NB4 (cell line): ENCODE results near the gene RPL27A.
A peak's percentile ranks its signal among the peaks of the same experiment; 100 is the strongest.

ENCODE experiments used
- DNase-seq: peaks from one replicate; pipeline ENCODE4 v3.0.0; 2010; ENCODE audit warnings: low read depth
- H3K4me3 ChIP-seq: one replicate; pipeline ENCODE4 v1.5.1; 2011; ENCODE audit warnings: mild to moderate bottlenecking, low read depth, low read length, moderate library complexity
- CTCF ChIP-seq: IDR thresholded peaks from one replicate; pipeline ENCODE4 v1.5.1; 2012; ENCODE audit warnings: low read depth, low read length
- MYC ChIP-seq: IDR thresholded peaks from 2 replicates; pipeline ENCODE4 v1.6.1; 2011; ENCODE audit warnings: low read depth, low read length
- POLR2A ChIP-seq: IDR thresholded peaks from 2 replicates; pipeline ENCODE4 v1.6.1; 2011; ENCODE audit warnings: mild to moderate bottlenecking; ENCODE audit not compliant: insufficient read length; ENCODE audit errors: extremely low read depth
- TF ChIP-seq, protein P1 (sequence below): IDR thresholded peaks from 2 replicates; pipeline ENCODE4 v1.6.1; 2011; ENCODE audit warnings: low read depth, low read length

RPL27A gene

GRCh38 chr11:8728563-8728962 lies 46.0 kb downstream of the RPL27A start:
- TF ChIP-seq POLR2A (no peak), CTCF (no peak)
- DNase-seq, result peak; percentile 29
- H3K4me3 ChIP-seq, result no peak overlapping the region

- DNase-seq, result no peak
- no peak for TF ChIP-seq POLR2A
- TF ChIP-seq CTCF, result no peak
- no peak for TF ChIP-seq MYC
- TF ChIP-seq, protein P1, sequence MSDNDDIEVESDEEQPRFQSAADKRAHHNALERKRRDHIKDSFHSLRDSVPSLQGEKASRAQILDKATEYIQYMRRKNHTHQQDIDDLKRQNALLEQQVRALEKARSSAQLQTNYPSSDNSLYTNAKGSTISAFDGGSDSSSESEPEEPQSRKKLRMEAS, result no peak
- H3K4me3 ChIP-seq, result no peak overlapping the region
Observed at GRCh38 chr11:8729067-8729466, 46.5 kb downstream of the RPL27A start.

- TF ChIP-seq CTCF, result no peak
- no peak for DNase-seq
- no peak overlapping the region for H3K4me3 ChIP-seq
Observed at GRCh38 chr11:8729837-8730696, 47.5 kb downstream of the RPL27A start.

DNA sequence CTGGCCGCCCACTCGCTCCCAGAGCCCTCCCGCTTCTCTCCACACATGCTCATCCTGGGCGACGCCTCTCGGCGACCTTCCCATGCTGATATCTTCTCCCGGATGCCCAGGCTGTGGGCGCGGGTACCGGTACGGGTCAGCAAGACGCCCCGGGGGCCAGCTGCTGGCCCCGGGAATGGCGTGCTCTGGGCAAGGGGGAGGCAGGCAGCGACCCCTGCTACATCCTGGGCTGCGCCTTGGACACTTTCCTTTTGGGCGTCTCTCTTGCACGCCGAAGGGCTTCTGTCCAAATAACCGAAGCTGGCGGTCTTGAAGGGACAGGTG lies 48.1 kb downstream of the RPL27A start:
- no peak for DNase-seq
- no peak for TF ChIP-seq POLR2A
- TF ChIP-seq, protein P1, result no peak
- no peak for TF ChIP-seq MYC

GRCh38 chr11:8731647-8732323 lies 49.2 kb downstream of the RPL27A start:
- no peak for DNase-seq
- H3K4me3 ChIP-seq, result no peak overlapping the region
- TF ChIP-seq CTCF, result no peak
- no peak for TF ChIP-seq POLR2A
- TF ChIP-seq, protein P1, result no peak
- TF ChIP-seq MYC, result no peak

More for the DNA sequence above, 48.1 kb downstream of the RPL27A start:
- H3K4me3 ChIP-seq, result no peak overlapping the region

GRCh38 chr11:8732324-8732670 lies 49.7 kb downstream of the RPL27A start:
- TF ChIP-seq CTCF, result no peak
- TF ChIP-seq, protein P1, result no peak
- no peak for TF ChIP-seq MYC
- no peak for TF ChIP-seq POLR2A
- no peak overlapping the region for H3K4me3 ChIP-seq
- peak; percentile 20 for DNase-seq
